ENCODE data around the gene SDF2L1.
"Not testable (repeated sequence)": the region's sequence is repeated elsewhere in the genome, so short reads cannot be mapped to it uniquely, and the experiment has no call there.

SDF2L1 gene

DNA sequence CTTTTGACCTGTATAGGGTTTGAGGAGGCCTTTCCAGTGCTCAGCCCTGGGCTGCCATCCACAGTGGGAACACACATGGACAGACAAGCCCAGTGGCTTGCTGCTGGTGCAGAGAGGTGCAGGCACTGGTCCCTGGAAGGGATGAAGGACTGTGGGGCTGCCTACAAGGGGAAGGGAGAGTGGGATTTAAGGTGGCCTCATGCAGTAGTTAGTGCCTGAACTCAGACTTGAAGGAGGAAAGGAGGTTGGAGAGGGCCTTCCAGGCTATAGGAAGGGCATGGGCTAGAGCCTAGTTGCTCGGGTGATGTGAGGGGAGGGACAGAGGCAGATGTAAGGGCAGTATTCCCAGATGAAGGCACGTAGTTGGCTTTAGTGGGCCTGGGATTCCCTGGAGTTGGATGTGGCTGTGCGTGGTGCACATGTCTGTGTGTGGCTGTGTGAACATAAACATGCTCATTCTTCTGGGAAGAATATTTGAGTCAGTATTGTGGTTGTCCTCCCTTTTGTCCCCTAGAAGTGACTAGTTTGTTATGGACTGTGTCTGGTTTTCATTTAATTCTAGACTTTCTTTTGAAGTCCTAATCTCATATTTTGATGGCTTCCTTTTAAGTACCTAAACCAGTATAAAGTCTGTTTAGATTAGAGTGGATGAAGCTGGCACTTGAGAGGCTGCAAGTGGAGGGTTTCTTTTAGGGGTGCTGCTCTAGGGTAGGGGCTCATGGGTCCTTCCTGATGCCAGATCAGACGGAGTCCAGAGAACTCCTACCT is 30.7 kb upstream of the SDF2L1 start:
- ATAC-seq (no peak), DNase-seq (ENCODE audit: low spot score in 2 of 2) (no peak)
- H3K4me1 Mint-ChIP-seq, result peaks cover 39% of the 10 kb centered on the region
- peak overlapping the region; percentile 70 for H3K27ac Mint-ChIP-seq
- peaks cover 89% of the 10 kb centered on the region for H3K36me3 Mint-ChIP-seq
- H3K4me3 Mint-ChIP-seq, result no peak overlapping the region
- H3K9me3 Mint-ChIP-seq, result no peaks in the 10 kb centered on the region

DNA sequence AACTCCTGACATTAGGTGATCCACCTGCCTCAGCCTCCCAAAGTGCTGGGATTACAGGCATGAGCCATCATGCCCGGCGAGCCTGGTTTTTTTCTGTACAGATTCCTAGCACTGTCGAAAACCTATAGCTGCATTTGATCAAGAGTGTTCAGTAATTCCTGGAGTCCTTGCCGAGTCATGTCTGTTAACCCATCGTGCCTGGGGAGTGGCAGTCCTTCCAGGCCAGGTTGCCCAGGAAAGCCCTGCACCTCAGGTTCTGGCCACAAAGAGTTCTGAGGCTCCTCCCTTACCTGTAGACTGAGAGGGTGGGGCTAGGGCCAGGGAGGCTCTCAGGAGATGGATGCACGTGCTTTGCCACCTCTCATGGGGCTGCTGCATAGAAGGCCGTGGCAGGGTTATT is 29.2 kb upstream of the SDF2L1 start:
- H3K4me3 Mint-ChIP-seq, result no peak overlapping the region
- H3K9me3 Mint-ChIP-seq, result no peaks in the 10 kb centered on the region
- ATAC-seq (no peak), DNase-seq (ENCODE audit: low spot score in 2 of 2) (no peak)
- H3K4me1 Mint-ChIP-seq, result peaks cover 26% of the 10 kb centered on the region
- H3K36me3 Mint-ChIP-seq, result peaks cover 100% of the 10 kb centered on the region
- H3K27ac Mint-ChIP-seq, result peak overlapping the region; percentile 64

DNA sequence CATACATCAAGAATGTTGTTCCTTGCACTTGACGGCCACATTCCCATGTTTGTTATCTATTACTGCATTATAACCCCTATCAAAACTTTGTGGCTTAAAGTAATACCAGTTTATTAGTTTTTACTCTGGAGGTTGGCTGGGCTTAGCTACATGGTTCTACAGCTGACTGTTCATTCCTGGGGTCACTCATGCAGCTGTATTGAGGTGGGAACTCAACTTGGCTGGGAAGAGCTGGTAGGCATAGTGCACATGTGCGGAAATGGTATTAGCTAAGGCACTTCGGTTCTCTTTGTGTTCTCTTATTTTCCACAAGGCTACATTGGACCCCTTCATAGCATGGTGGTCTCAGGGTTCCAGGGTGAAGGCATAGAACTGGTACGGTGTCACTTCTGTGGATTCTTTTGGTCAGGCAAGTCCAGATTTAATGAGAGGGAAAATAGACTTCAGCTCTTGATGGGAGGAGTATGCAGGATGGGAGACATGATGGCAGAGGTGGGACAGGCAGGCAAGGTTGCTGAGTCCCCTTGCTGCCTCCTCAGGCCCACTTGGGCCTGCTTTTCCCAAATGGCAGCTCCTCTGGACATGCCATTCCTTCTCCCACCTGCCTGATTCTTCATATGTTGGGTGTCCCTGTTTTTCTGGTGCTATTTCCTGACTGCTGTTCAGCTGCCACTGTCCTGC is 28.4 kb upstream of the SDF2L1 start:
- Mint-ChIP-seq H3K4me3 (no peak overlapping the region), H3K4me1 (peaks cover 26% of the 10 kb centered on the region), H3K36me3 (peaks cover 100% of the 10 kb centered on the region), H3K27ac (peak overlapping the region; percentile 64), H3K9me3 (no peaks in the 10 kb centered on the region)
- DNase-seq (ENCODE audit: low spot score in 2 of 2) (no peak), ATAC-seq (no peak)

DNA sequence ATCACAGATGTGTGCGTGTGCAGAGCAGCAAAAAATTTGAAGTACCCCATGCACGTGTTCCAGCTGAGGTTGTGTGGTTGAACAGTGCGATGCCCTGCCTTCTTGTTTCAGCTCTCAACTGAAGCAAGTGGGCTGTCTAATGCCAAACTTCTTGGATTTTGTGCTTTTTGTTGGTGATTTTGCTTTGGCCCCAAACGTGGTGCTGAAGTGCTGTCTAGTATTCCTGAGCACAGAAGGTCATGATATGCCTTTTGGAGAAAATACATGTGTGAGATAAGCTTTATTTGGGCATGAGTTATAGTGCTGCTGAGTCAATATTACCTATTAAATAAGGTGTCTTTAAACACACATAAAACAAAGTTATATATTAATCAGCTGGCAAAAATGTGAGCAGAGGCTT is 26.4 kb upstream of the SDF2L1 start:
- peaks cover 89% of the 10 kb centered on the region for H3K36me3 Mint-ChIP-seq
- peak overlapping the region; percentile 60 for H3K27ac Mint-ChIP-seq
- peaks cover 38% of the 10 kb centered on the region for H3K4me1 Mint-ChIP-seq
- H3K4me3 Mint-ChIP-seq, result no peak overlapping the region
- DNase-seq (ENCODE audit: low spot score in 2 of 2) (no peak), ATAC-seq (no peak)
- no peaks in the 10 kb centered on the region for H3K9me3 Mint-ChIP-seq

DNA sequence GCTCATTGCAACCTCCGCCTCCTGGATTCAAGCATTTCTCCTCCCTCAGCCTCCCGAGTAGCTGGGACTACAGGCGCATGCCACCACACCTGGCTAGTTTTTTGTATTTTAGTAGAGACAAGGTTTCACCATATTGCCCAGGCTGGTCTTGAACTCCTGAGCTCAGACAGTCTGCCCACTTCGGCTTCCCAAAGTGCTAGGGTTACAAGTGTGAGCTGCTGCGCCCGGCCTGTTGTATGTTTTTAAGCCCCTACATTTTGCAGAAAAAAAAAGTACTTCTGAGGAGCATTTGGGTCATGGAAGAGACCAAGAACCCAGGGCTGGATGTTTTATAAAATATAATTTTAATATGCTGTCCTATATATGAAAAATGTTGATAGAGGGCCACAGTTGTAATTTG is 24.8 kb upstream of the SDF2L1 start:
- not testable (repeated sequence) for H3K27ac Mint-ChIP-seq; H3K9me3 Mint-ChIP-seq; DNase-seq (ENCODE audit: low spot score in 2 of 2); ATAC-seq; H3K4me3 Mint-ChIP-seq
- H3K4me1 Mint-ChIP-seq, result peaks cover 30% of the 10 kb centered on the region
- H3K36me3 Mint-ChIP-seq, result peaks cover 88% of the 10 kb centered on the region

DNA sequence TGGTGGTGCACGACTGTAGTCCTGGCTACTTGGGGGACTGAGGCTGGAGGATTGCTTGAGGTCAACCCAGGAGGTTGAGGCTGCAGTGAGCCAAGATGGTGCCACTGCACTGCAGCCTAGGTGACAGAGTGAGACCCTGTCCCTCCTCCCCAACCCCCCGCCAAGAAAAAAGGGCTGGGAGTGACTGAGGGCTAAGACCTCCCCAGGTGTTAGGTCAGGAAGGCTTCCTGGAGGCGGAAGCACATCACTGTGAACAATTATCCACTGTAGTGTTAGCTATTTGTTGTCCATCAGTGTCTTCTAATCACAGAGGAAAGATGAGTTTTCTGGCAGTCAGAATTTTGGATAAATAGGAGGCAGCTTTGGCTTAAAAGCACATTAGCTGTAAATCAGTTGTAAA is 21.1 kb upstream of the SDF2L1 start:
- DNase-seq (ENCODE audit: low spot score in 2 of 2), result no peak
- no peak overlapping the region for H3K4me3 Mint-ChIP-seq
- peaks cover 35% of the 10 kb centered on the region for H3K4me1 Mint-ChIP-seq
- H3K9me3 Mint-ChIP-seq, result no peaks in the 10 kb centered on the region
- H3K27ac Mint-ChIP-seq, result no peak overlapping the region
- ATAC-seq, result no peak
- peaks cover 82% of the 10 kb centered on the region for H3K36me3 Mint-ChIP-seq

DNA sequence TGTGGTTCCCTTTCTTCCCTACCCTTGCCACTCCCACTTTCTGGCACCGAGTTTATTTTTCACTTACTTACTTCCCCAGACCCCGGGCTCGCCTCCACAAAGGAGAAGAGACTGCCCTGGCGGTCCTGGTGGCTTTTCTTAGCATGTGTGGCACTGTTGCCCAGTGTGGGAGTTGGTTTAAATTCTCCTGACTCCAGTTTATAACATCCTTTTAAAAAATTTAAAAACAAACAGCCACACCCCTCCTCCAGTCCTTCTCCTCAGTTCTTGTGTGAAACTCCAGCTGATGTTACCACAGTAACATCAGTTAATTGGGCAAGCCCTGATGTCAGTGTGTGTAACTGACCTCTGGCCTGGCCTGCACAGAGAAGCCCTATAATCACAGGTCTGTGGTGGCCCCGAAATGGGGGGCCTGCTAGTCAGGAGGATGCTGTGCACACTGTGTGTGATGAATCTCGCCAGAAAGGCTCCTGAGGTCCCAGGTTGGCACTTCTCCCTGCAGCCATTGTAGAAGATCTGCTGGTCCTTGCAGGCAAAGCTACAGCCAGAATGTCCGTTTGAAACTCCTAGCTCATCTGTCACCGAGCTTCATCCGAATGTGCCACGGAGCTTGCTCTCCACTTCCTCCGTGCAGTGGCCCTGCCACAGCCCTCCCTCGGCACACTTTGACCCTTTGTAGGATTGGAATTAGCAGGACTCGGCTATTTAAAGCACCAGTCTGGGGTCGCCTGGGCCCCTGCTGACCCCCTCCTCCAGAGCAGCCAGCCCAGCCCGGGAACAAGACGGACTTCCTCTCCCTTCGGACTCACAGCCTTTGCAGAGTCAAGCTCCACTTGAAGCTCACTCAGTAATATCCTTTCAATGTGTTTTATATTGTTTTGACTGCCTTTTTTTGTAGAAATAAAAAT is 19.8 kb upstream of the SDF2L1 start:
- ATAC-seq (no peak), DNase-seq (ENCODE audit: low spot score in 2 of 2) (no peak)
- Mint-ChIP-seq H3K4me3 (no peak overlapping the region), H3K4me1 (peaks cover 43% of the 10 kb centered on the region), H3K9me3 (no peaks in the 10 kb centered on the region), H3K27ac (peak overlapping the region; percentile 68), H3K36me3 (peaks cover 79% of the 10 kb centered on the region)

DNA sequence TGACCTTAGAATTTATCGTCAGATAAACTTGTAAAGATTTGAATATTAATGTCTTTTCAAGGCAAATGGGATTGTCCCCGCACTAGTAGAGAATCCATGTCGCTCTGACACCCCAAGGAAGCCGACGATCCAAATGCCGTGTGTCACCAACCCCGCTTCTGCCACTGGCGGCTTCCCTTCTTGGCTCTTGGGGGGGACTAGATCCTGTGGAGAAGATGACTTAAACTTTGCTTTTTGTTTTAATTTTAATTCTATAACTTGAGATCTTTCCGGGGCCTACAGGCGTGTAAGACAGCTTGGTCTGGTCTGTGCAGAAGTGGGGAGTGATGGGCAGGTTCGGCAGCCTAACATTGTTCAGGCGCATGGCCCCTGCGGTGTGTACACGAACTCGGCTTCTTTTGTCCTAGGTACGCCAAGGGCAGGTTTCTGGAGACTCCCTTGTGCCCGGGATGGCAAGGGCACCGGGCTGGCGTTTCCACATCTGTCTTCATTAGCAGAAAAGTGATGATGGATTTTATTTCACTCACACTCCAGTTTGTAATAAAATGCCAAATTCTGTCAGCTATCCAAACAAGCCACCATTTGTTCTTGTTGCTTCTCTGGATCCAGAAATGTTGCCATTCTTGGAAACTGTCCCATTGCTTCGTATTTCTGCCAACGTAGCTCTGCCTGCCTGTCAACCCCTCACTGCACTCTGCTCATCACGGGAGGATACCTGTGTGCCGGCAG is 19.0 kb upstream of the SDF2L1 start:
- peaks cover 51% of the 10 kb centered on the region for H3K4me1 Mint-ChIP-seq
- ATAC-seq (no peak), DNase-seq (ENCODE audit: low spot score in 2 of 2) (no peak)
- peak overlapping the region; percentile 68 for H3K27ac Mint-ChIP-seq
- H3K36me3 Mint-ChIP-seq, result peaks cover 79% of the 10 kb centered on the region
- H3K4me3 Mint-ChIP-seq, result no peak overlapping the region
- H3K9me3 Mint-ChIP-seq, result no peaks in the 10 kb centered on the region

DNA sequence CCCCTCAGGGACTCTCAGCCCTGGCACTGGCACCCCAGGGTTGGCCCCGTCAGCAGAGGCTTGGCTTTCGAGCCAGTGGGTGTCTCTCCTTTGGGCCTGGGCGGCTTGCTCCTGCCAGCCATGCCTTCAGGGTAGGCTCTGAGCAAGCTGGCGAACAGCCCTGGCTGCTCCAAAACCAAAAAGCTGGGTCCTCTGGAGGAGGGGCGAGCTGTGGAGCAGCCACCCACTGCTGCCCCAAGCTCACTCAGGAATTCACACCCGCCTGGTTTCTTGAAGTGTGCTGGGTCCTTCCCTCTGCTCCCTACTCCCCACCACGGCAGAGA is 18.5 kb upstream of the SDF2L1 start:
- DNase-seq (ENCODE audit: low spot score in 2 of 2) (no peak), ATAC-seq (no peak)
- Mint-ChIP-seq H3K4me3 (no peak overlapping the region), H3K36me3 (peaks cover 79% of the 10 kb centered on the region), H3K9me3 (no peaks in the 10 kb centered on the region), H3K27ac (peak overlapping the region; percentile 55), H3K4me1 (peaks cover 56% of the 10 kb centered on the region)

DNA sequence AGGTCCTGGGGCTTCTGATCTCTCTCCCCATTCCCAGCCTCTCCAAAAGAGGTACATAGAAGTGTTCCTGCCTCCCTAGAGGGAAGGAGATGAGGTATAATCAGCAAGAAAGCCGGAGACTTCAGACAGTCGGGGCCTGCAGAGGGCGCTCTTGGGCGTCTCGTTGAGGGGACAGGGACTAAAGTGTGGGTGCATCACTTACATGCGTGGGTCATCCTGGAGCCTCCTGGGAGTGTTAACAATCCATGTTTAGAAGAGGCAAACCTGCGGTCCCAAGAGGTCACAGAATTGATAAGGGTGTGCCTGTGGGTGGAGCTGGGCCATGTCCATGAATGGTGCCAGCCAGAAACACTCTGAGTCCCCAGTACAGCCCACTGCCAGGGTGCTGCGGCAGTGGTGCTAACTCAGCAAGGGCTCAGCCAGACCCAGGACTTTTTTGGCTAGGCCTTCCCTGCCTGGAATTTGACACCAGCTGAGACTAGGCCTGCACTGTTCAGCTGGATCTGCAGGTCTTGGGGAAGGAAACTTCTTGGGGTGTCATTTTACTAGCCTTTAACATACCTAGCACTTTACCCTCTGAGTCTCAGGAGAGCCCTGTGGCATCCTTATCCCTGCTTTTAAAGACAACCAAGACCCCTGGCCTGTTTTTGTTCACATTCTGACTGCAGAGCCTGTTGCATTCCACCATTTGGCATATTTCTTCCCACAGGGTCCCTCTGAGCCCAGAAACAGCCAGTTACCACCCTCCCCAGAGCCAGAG is 17.8 kb upstream of the SDF2L1 start:
- Mint-ChIP-seq H3K4me3 (no peak overlapping the region), H3K4me1 (peaks cover 53% of the 10 kb centered on the region), H3K27ac (peak overlapping the region; percentile 55), H3K9me3 (no peaks in the 10 kb centered on the region), H3K36me3 (peaks cover 77% of the 10 kb centered on the region)
- no peak for ATAC-seq
- DNase-seq (ENCODE audit: low spot score in 2 of 2), result peak in 1 of 2 donors; percentile 68

DNA sequence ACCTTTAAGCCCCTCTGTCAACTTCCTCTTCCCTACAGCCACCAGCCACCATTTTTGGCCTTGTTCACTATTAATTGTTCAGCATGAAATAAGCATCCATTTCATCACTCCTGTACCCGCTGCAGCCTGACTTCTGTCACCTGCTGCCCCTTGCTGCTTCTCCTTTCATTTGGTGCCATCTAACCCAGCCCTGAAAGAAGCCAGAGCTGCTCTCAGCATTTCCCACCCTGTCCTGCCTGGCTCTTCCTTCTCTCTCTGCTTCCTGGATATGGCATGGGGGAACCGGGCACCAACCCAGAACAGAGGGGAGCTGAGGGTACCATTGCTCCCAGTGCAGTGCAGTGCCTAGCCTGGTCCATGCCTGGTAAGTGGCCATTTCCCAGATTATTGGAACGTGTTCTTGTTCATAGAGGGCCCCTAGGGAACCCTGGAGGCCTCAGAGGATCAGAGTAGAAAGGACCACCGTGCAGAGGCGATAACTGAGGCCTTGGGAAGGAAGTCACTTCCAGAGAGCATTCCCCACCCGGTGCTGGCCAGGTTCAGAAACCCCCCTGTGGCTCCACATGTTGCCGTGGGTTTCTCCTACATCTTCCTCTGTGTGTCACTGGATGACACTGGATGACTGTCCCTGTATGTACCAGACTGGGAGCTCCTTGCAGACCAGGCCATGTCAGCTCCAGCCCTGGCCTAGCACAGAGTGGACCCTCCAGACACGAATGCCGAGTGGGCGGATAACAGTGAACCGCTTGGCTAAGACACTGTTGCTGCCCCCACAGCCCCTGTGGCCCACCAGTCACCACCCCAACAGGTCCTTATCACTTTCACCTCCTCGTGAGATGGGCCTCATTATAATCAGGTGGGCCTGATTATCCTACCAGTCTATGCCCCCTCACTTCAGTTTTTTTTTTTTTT is 17.0 kb upstream of the SDF2L1 start:
- peaks cover 77% of the 10 kb centered on the region for H3K36me3 Mint-ChIP-seq
- no peaks in the 10 kb centered on the region for H3K9me3 Mint-ChIP-seq
- no peak for ATAC-seq
- H3K27ac Mint-ChIP-seq, result peak overlapping the region; percentile 55
- H3K4me1 Mint-ChIP-seq, result peaks cover 48% of the 10 kb centered on the region
- no peak for DNase-seq (ENCODE audit: low spot score in 2 of 2)
- no peak overlapping the region for H3K4me3 Mint-ChIP-seq

DNA sequence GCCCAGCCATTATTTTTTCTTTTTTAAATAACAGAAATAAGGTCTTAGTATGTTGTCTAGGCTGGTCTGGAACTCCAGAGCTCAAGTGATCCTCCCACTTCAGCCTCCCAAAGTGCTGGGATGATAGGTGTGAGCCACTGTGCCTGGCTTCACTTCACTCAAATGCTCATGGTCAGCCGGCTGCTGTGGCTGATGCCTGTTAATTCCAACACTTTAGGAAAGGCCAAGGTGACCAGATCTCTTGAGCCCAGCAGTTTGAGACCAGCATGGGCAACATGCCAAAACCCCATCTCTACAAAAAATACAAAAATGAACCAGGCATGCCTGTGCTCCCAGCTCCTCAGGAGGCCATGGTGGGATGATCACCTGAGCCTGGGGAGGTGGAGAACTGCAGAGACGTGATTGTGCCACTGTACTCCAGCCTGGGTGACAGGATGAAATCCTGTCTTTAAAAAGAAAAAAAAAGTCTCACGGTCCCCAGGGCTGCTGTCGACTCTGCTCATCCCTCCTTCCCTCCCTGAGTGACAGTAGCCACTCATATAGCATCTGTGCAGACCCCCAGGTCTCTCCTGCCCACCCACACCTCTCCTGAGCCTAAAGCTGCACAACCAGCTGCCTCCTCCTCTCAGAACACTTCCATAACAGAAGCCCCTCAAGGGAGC is 15.9 kb upstream of the SDF2L1 start:
- ATAC-seq (no peak), DNase-seq (ENCODE audit: low spot score in 2 of 2) (no peak)
- H3K9me3 Mint-ChIP-seq, result no peaks in the 10 kb centered on the region
- peak overlapping the region; percentile 85 for H3K4me3 Mint-ChIP-seq
- peak overlapping the region; percentile 84 for H3K27ac Mint-ChIP-seq
- H3K36me3 Mint-ChIP-seq, result peaks cover 72% of the 10 kb centered on the region
- peaks cover 51% of the 10 kb centered on the region for H3K4me1 Mint-ChIP-seq

DNA sequence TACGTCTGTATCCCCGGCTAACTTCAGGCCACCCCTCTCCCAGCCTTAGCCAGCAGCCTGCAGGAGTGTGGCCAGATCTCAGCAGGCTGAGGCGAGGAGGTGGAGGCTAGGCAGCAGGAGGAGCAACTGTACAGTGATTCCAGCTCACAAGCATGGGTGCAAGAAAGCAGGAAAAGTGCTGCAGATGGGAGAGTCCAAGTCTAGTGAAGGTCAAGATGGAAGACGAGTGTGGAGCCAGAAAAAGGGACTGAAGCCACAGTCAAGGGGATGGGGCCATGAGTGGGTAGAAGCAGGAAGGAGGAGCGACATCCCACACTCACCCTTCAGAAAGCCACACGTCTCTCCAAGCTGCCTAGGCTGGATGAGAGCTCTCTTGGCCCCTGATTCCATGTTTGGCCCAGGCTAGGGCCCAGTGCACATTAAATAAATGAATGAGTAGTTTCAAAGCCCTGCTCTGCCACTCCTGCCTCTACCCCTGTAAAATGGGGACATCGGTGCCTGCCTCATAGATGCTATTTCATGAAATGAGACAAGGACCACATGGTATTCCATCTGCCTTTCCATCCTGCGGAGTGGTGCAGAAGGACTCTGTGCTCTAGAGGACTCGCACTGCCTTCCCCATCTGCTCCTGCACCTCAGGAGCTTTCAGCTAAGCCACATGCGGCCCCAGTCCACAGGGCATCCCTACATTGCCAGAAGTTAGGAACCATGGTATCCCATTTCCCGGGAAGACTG is 15.2 kb upstream of the SDF2L1 start:
- Mint-ChIP-seq H3K9me3 (no peaks in the 10 kb centered on the region), H3K4me1 (peaks cover 58% of the 10 kb centered on the region), H3K27ac (peak overlapping the region; percentile 84), H3K36me3 (peaks cover 66% of the 10 kb centered on the region), H3K4me3 (peak overlapping the region; percentile 85)
- DNase-seq (ENCODE audit: low spot score in 2 of 2), result no peak
- no peak for ATAC-seq

All from stimulated activated effector memory CD8-positive, alpha-beta T cell treated with anti-CD3 and anti-CD28 coated beads, Interleukin-12 subunit alpha, Interleukin-12 subunit beta, amount 100 ng/mL, for 72 hours (primary cell).